H1 (cell line): Measurements from ENCODE around the gene SURF2. TPM values are rescaled to one million over a fixed set of nuclear protein-coding genes. Genes with fewer than 3 reads are reported as not detected.
"Not testable (repeated sequence)": the region's sequence is repeated elsewhere in the genome, so short reads cannot be mapped to it uniquely, and the experiment has no call there.

ENCODE experiments used
- CTCF ChIA-PET: fragments of 300-600 bp; sonication (Branson Sonifier 250); formaldehyde crosslinking; loops from one replicate; lab custom pipeline; 2021; ENCODE audit not compliant: partially characterized antibody; lab: Charles Lee
- POLR2A ChIA-PET: fragments of 300-600 bp; sonication (Branson Sonifier 250); formaldehyde crosslinking; loops from one replicate; lab custom pipeline; 2021; ENCODE audit warnings: inconsistent platforms; ENCODE audit not compliant: partially characterized antibody; lab: Charles Lee
- DNase-seq, 2 experiments: peaks; one replicate each; pipeline versions ENCODE4 v3.0.0 to v3.0.0-alpha.2; 2010 to 2022; ENCODE audit warnings: low spot score in 2 of 2, low read depth in 1 of 2, mixed read lengths in 1 of 2
- FAIRE-seq: peaks from 2 replicates; lab custom pipeline; 2011; peaks lifted over from hg19 to GRCh38; lab: Jason Lieb, UNC
- H2AFZ ChIP-seq: 2 replicates; pipeline ENCODE4 v1.8.1; 2012; ENCODE audit warnings: low read length, inconsistent platforms
- H2AK5ac ChIP-seq: 2 replicates; pipeline ENCODE4 v1.6.1; 2013; ENCODE audit warnings: low read depth, low read length
- H2BK120ac ChIP-seq: replicated peaks from 2 replicates; pipeline ENCODE3; 2013; ENCODE audit warnings: low read depth, low read length, inconsistent platforms
- H2BK12ac ChIP-seq: 2 replicates; pipeline ENCODE4 v1.6.1; 2013; ENCODE audit warnings: low read depth, low read length
- H2BK15ac ChIP-seq: 2 replicates; pipeline ENCODE4 v1.6.1; 2013; ENCODE audit warnings: low read length
- H2BK20ac ChIP-seq: 2 replicates; pipeline ENCODE4 v1.6.1; 2013; ENCODE audit warnings: low read length
- H2BK5ac ChIP-seq: 2 replicates; pipeline ENCODE4 v1.6.1; 2013; ENCODE audit warnings: low read depth, low read length
- H3K14ac ChIP-seq: 2 replicates; pipeline ENCODE4 v1.6.1; 2013; ENCODE audit warnings: inconsistent platforms; ENCODE audit not compliant: insufficient read length
- H3K18ac ChIP-seq: 2 replicates; pipeline ENCODE4 v1.6.1; 2013; ENCODE audit warnings: low read length; ENCODE audit errors: extremely low read depth
- H3K23ac ChIP-seq: 2 replicates; pipeline ENCODE4 v1.6.1; 2013; ENCODE audit warnings: inconsistent platforms; ENCODE audit not compliant: insufficient read length
- H3K23me2 ChIP-seq: 2 replicates; pipeline ENCODE4 v1.6.1; 2013; ENCODE audit warnings: low read depth, low read length
- H3K27ac ChIP-seq: 2 replicates; pipeline ENCODE4 v1.6.1; 2011; ENCODE audit warnings: low read depth, low read length, inconsistent platforms
- H3K27me3 ChIP-seq, 4 experiments: replicated peaks in 1 of 4; 1 replicate in 1 of 4; 2 replicates in 3 of 4; pipeline versions ENCODE4 v1.6.1 to v1.8.1; 2011 to 2013; ENCODE audit warnings: low read length in 3 of 4, mild to moderate bottlenecking in 3 of 4, inconsistent platforms in 2 of 4, mixed read lengths in 2 of 4, moderate library complexity in 1 of 4; ENCODE audit not compliant: control insufficient read depth in 3 of 4, insufficient read depth in 3 of 4; ENCODE audit errors: extremely low read depth in 1 of 4
- H3K36me3 ChIP-seq, 4 experiments: 2 replicates each; pipeline versions ENCODE4 v1.6.1 to v1.8.1; 2011 to 2013; ENCODE audit warnings: mild to moderate bottlenecking in 4 of 4, low read length in 3 of 4, moderate library complexity in 2 of 4, control low read depth in 1 of 4, inconsistent platforms in 1 of 4; ENCODE audit not compliant: insufficient read depth in 4 of 4, control insufficient read depth in 2 of 4
- H3K4ac ChIP-seq: replicated peaks from 2 replicates; pipeline ENCODE3; 2013; ENCODE audit warnings: low read length, low read depth, mixed read lengths, inconsistent platforms; ENCODE audit not compliant: insufficient read length
- H3K4me1 ChIP-seq, 4 experiments: replicated peaks in 1 of 4; 1 replicate in 1 of 4; 2 replicates in 3 of 4; pipeline versions ENCODE4 v1.6.1 to v1.8.1; 2011 to 2013; ENCODE audit warnings: low read length in 3 of 4, inconsistent platforms in 2 of 4, mixed read lengths in 1 of 4; ENCODE audit not compliant: insufficient read depth in 4 of 4, control insufficient read depth in 3 of 4
- H3K4me2 ChIP-seq, 2 experiments: 2 replicates each; pipeline versions ENCODE4 v1.6.1 to v1.8.1; 2011 to 2013; ENCODE audit warnings: low read depth in 2 of 2, low read length in 2 of 2, control low read depth in 1 of 2, inconsistent platforms in 1 of 2, mild to moderate bottlenecking in 1 of 2; ENCODE audit not compliant: insufficient read depth in 1 of 2
- H3K4me3 ChIP-seq, 4 experiments: fragments of 200-600, 300-600 bp in 1 of 4; sonication (generic), shearing (Covaris generic), sonication (Bioruptor Twin) in 1 of 4; 2 replicates each; pipeline versions ENCODE4 v1.5.1 to v1.8.1; 2011 to 2016; ENCODE audit warnings: low read length in 4 of 4, low read depth in 3 of 4, control low read depth in 2 of 4, inconsistent platforms in 2 of 4, mild to moderate bottlenecking in 2 of 4, mixed read lengths in 1 of 4, moderate library complexity in 1 of 4; ENCODE audit not compliant: insufficient read depth in 2 of 4; ENCODE audit errors: extremely low read depth in 1 of 4
- H3K56ac ChIP-seq: replicated peaks from 2 replicates; pipeline ENCODE3; 2013; ENCODE audit warnings: low read depth, mild to moderate bottlenecking, mixed read lengths, low read length, inconsistent platforms; ENCODE audit not compliant: insufficient read length
- H3K79me1 ChIP-seq: 2 replicates; pipeline ENCODE4 v1.6.1; 2013; ENCODE audit warnings: low read depth, low read length, control low read depth
- H3K79me2 ChIP-seq, 2 experiments: 2 replicates each; pipeline versions ENCODE4 v1.6.1 to v1.8.1; 2012 to 2013; ENCODE audit warnings: low read length in 2 of 2, mild to moderate bottlenecking in 2 of 2, inconsistent platforms in 1 of 2; ENCODE audit not compliant: insufficient read depth in 2 of 2, control insufficient read depth in 1 of 2
- H3K9ac ChIP-seq, 4 experiments: replicated peaks in 1 of 4; 1 replicate in 1 of 4; 2 replicates in 3 of 4; pipeline versions ENCODE4 v1.6.1 to v1.8.1; 2011 to 2013; ENCODE audit warnings: low read depth in 3 of 4, low read length in 3 of 4, control low read depth in 2 of 4, mild to moderate bottlenecking in 2 of 4, moderate library complexity in 2 of 4, inconsistent platforms in 1 of 4; ENCODE audit errors: extremely low read depth in 1 of 4
- H3K9me3 ChIP-seq, 2 experiments: 2 replicates each; pipeline versions ENCODE4 v1.6.1 to v1.8.1; 2012 to 2013; ENCODE audit warnings: mild to moderate bottlenecking in 2 of 2, moderate library complexity in 2 of 2, control low read depth in 1 of 2, inconsistent platforms in 1 of 2, low read depth in 1 of 2, low read length in 1 of 2, mixed read lengths in 1 of 2; ENCODE audit not compliant: insufficient read depth in 2 of 2
- H4K20me1 ChIP-seq, 2 experiments: replicated peaks in 1 of 2; 2 replicates each; pipeline versions ENCODE3 to v1.8.1; 2011 to 2013; ENCODE audit warnings: inconsistent platforms in 2 of 2, low read length in 2 of 2, mild to moderate bottlenecking in 1 of 2; ENCODE audit not compliant: insufficient read depth in 2 of 2, control insufficient read depth in 1 of 2
- H4K5ac ChIP-seq: 2 replicates; pipeline ENCODE4 v1.6.1; 2013; ENCODE audit warnings: low read length, low read depth, mixed read lengths, inconsistent platforms; ENCODE audit not compliant: insufficient read length
- H4K8ac ChIP-seq: 2 replicates; pipeline ENCODE4 v1.8.0; 2013; ENCODE audit warnings: mild to moderate bottlenecking, moderate library complexity, low read length, inconsistent platforms; ENCODE audit not compliant: insufficient read depth; ENCODE audit errors: extremely low read depth
- H4K91ac ChIP-seq: replicated peaks from 2 replicates; pipeline ENCODE3; 2013; ENCODE audit warnings: low read length, mixed read lengths, inconsistent platforms; ENCODE audit not compliant: insufficient read length
- WGBS, 2 experiments: shearing (Covaris generic) in 1 of 2; methylation state at CpG; one replicate each; pipeline versions ENCODE4 v1.1.6 to v1.1.7; 2013 to 2015; ENCODE audit warnings: low lambda C conversion rate in 2 of 2, mixed read lengths in 2 of 2, inconsistent platforms in 1 of 2, low coverage in 1 of 2, missing lambda C conversion rate in 1 of 2; ENCODE audit not compliant: insufficient replicate concordance in 2 of 2, insufficient coverage in 1 of 2, insufficient read length in 1 of 2; ENCODE audit errors: extremely low coverage in 1 of 2, missing lambda C conversion rate in 1 of 2; 5-methylcytosine and 5-hydroxymethylcytosine counted together
- polyA plus RNA-seq, 7 experiments: library from polyadenylated mRNA; depleted of rRNA in 3 of 7; stranded (reverse) in 5 of 7; unstranded in 2 of 7; fragments of >200 nt in 5 of 7; fragments of 200-250 nt in 2 of 7; gene quantifications; 1 replicate in 5 of 7; 2 replicates in 1 of 7; 4 replicates in 1 of 7; pipeline versions ENCODE4 v1.2.1 to v1.2.3, GENCODE V29; 2011 to 2013; ENCODE audit warnings: missing spikeins in 2 of 7, mixed read lengths in 2 of 7
- total RNA-seq: library from RNA; stranded (reverse); fragmentation: NEBNext Ultra II Directional; extraction: Animal tissue kit (Norgen Biotek cat#: 25700); gene quantifications from 2 replicates; pipeline ENCODE4 v1.2.1, GENCODE V29; 2021

SURF2 gene
- total and polyA plus RNA-seq, 2 of the 8 experiments (the other 6 are each of a cell fraction or from before 2014, with no cell fraction given): 36.6 to 37.7 TPM

DNA sequence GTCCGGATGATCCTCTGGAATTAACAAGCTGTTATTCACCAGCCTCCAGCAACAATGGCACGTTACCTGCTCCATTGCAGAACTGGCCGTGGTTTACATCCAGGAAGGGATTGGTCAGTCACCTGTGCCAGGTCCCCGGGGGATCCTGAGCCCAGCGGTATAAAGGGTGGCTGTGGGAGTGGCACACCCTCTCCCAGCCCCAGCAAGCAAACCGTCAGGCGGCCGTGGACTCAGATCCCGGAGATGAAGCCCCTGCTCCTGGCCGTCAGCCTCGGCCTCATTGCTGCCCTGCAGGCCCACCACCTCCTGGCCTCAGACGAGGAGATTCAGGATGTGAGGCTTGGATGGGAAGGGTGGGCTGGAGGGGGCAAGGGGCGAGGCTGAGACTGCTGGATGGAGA is 38.8 kb upstream of the SURF2 start:
- H3K4me1 ChIP-seq, H3K4ac ChIP-seq, H4K20me1 ChIP-seq, H2BK15ac ChIP-seq, H3K27ac ChIP-seq, H4K91ac ChIP-seq, POLR2A ChIA-PET, H3K9ac ChIP-seq, H4K8ac ChIP-seq, H4K5ac ChIP-seq, H3K36me3 ChIP-seq, H3K14ac ChIP-seq, H3K4me2 ChIP-seq, CTCF ChIA-PET, H2BK12ac ChIP-seq, H3K9me3 ChIP-seq, H2BK120ac ChIP-seq, H3K23ac ChIP-seq, H3K18ac ChIP-seq, H3K79me2 ChIP-seq, H2BK20ac ChIP-seq, H3K56ac ChIP-seq, H3K79me1 ChIP-seq, H3K23me2 ChIP-seq, H2AK5ac ChIP-seq, H2BK5ac ChIP-seq, H3K27me3 ChIP-seq, H2AFZ ChIP-seq, DNase-seq, H3K4me3 ChIP-seq, FAIRE-seq: not testable (repeated sequence)
- 95% methylated on average over 13 of the region's 13 CpGs; no CpG with 5 or more reads in 1 of the 2 experiments for WGBS, 2 experiments
